Measurements from ENCODE around the gene MICAL2.

The MICAL2 gene

GRCh38 chr11:12117611-12118010 is 7.2 kb downstream of the MICAL2 start:
- no peak for DNase-seq (ENCODE audit: low read depth, low spot score)

GRCh38 chr11:12118949-12119348 is 8.6 kb downstream of the MICAL2 start:
- no peak for DNase-seq (ENCODE audit: low read depth, low spot score)

- DNase-seq (ENCODE audit: low read depth, low spot score) = no peak
These were observed 9.1 kb downstream of the MICAL2 start for GRCh38 chr11:12119502-12119901.

GRCh38 chr11:12120031-12121008 is 9.9 kb downstream of the MICAL2 start:
- no peak for DNase-seq (ENCODE audit: low read depth, low spot score)

GRCh38 chr11:12121011-12121410 is 10.6 kb downstream of the MICAL2 start:
- DNase-seq (ENCODE audit: low read depth, low spot score) = no peak

- DNase-seq (ENCODE audit: low read depth, low spot score) = no peak
These were observed 11.1 kb downstream of the MICAL2 start for GRCh38 chr11:12121517-12121916.

- DNase-seq (ENCODE audit: low read depth, low spot score) = no peak
These were observed 11.7 kb downstream of the MICAL2 start for GRCh38 chr11:12122083-12122482.

GRCh38 chr11:12123273-12123672 is 12.9 kb downstream of the MICAL2 start:
- no peak for DNase-seq (ENCODE audit: low read depth, low spot score)

GRCh38 chr11:12123799-12124198 is 13.4 kb downstream of the MICAL2 start:
- no peak for DNase-seq (ENCODE audit: low read depth, low spot score)

GRCh38 chr11:12124306-12124705 is 13.9 kb downstream of the MICAL2 start:
- DNase-seq (ENCODE audit: low read depth, low spot score) = no peak

GRCh38 chr11:12125609-12126149 is 15.3 kb downstream of the MICAL2 start:
- DNase-seq (ENCODE audit: low read depth, low spot score) = no peak

- DNase-seq (ENCODE audit: low read depth, low spot score) = no peak
These were observed 16.1 kb downstream of the MICAL2 start for GRCh38 chr11:12126344-12127019.

GRCh38 chr11:12127206-12127898 is 17.0 kb downstream of the MICAL2 start:
- no peak for DNase-seq (ENCODE audit: low read depth, low spot score)

- DNase-seq (ENCODE audit: low read depth, low spot score) = no peak
These were observed 17.9 kb downstream of the MICAL2 start for GRCh38 chr11:12128301-12128751.

- DNase-seq (ENCODE audit: low read depth, low spot score) = no peak
These were observed 18.8 kb downstream of the MICAL2 start for GRCh38 chr11:12129227-12129626.

GRCh38 chr11:12130180-12130980 is 20.0 kb downstream of the MICAL2 start:
- no peak for DNase-seq (ENCODE audit: low read depth, low spot score)

GRCh38 chr11:12131943-12132789 is 21.8 kb downstream of the MICAL2 start:
- DNase-seq (ENCODE audit: low read depth, low spot score) = no peak

GRCh38 chr11:12132790-12133145 is 22.4 kb downstream of the MICAL2 start:
- DNase-seq (ENCODE audit: low read depth, low spot score) = no peak

- no peak for DNase-seq (ENCODE audit: low read depth, low spot score)
These were observed 23.3 kb downstream of the MICAL2 start for GRCh38 chr11:12133547-12134235.

GRCh38 chr11:12134236-12134585 is 23.8 kb downstream of the MICAL2 start:
- no peak for DNase-seq (ENCODE audit: low read depth, low spot score)

All from activated naive CD8-positive, alpha-beta T cell treated with anti-CD3 and anti-CD28 coated beads, Interleukin-2, amount 50 U/mL, for 16 hours (primary cell).